Gastrocnemius medialis (tissue), 4 donors: ENCODE measurements around the gene WWOX. TPM values are rescaled to one million over a fixed set of nuclear protein-coding genes. Genes with fewer than 3 reads are reported as not detected.

Source experiments
- ATAC-seq, 2 donors: fragments of 150-250 bp; one replicate each; pipeline ENCODE4 v1.9.1; 2016
- DNase-seq, 2 donors: peaks; one replicate each; pipeline ENCODE4 v3.0.0-alpha.2; 2019
- H3K27ac ChIP-seq, 4 donors: fragments of 200-600 bp; sonication (generic); 1 replicate in 1 of 4; 2 replicates in 3 of 4; pipeline ENCODE4 v1.5.1; 2016 to 2018; ENCODE audit warnings: mild to moderate bottlenecking in 2 of 4, moderate library complexity in 1 of 4
- H3K27me3 ChIP-seq, 3 donors: fragments of 200-600 bp; sonication (generic) in 2 of 3; 1 replicate in 1 of 3; 2 replicates in 2 of 3; pipeline versions ENCODE4 v1.5.1 to v1.6.0; 2016 to 2019; ENCODE audit warnings: mild to moderate bottlenecking in 1 of 3, moderate library complexity in 1 of 3
- H3K36me3 ChIP-seq, 2 donors: fragments of 200-600 bp; sonication (generic) in 1 of 2; one replicate each; pipeline ENCODE4 v1.5.1; 2017 to 2018
- H3K4me1 ChIP-seq, 2 donors: fragments of 200-600 bp; sonication (generic) in 1 of 2; one replicate each; pipeline ENCODE4 v1.5.1; 2016 to 2017; ENCODE audit warnings: mild to moderate bottlenecking in 2 of 2
- H3K4me3 ChIP-seq, 4 donors: fragments of 200-600 bp; sonication (generic) in 3 of 4; 1 replicate in 1 of 4; 2 replicates in 3 of 4; pipeline ENCODE4 v1.5.1; 2016 to 2019; ENCODE audit warnings: mild to moderate bottlenecking in 2 of 4
- H3K9me3 ChIP-seq, 3 donors: fragments of 200-600 bp; sonication (generic) in 2 of 3; 1 replicate in 1 of 3; 2 replicates in 2 of 3; pipeline ENCODE4 v1.5.1; 2016 to 2019
- POLR2A ChIP-seq, 2 donors: fragments of 450-650 bp; IDR thresholded peaks; one replicate each; pipeline ENCODE4 v1.6.1; 2017; ENCODE audit warnings: antibody characterized with exemption in 2 of 2, mild to moderate bottlenecking in 2 of 2, moderate library complexity in 2 of 2
- in situ Hi-C, 4 donors: fragments of 200-750 bp; cut with MboI; loops; one replicate each; pipeline versions ENCODE4 v1.15.0 to v1.8.0; 2017; ENCODE audit warnings: low sequenced_read_pairs in 4 of 4
- intact Hi-C: fragments of 100-400 bp; cut with DNase I; formaldehyde crosslinking; loops from one replicate; pipeline ENCODE4 v1.15.1; 2023; ENCODE audit warnings: low total_unique reads
- total RNA-seq, 4 donors: library from RNA; depleted of rRNA; stranded (reverse); fragments of >200 nt; gene quantifications; one replicate each; pipeline versions ENCODE4 v1.1.0 to v1.2.3, GENCODE V29; 2016
- TF ChIP-seq, protein P1 (sequence below), 5 experiments: fragments of 450-650 bp in 3 of 5; fragments of 200-600 bp in 2 of 5; sonication (generic) in 2 of 5; IDR thresholded peaks in 4 of 5; conservative IDR thresholded peaks in 1 of 5; 1 replicate in 4 of 5; 2 replicates in 1 of 5; pipeline ENCODE4 v1.5.1; 2016 to 2019; ENCODE audit warnings: antibody characterized with exemption in 5 of 5, mild to moderate bottlenecking in 3 of 5, moderate library complexity in 3 of 5

Gene WWOX
- total RNA-seq, 4 donors from 2014 or later, result 3.3 to 13.0 (median 6.0) TPM

DNA sequence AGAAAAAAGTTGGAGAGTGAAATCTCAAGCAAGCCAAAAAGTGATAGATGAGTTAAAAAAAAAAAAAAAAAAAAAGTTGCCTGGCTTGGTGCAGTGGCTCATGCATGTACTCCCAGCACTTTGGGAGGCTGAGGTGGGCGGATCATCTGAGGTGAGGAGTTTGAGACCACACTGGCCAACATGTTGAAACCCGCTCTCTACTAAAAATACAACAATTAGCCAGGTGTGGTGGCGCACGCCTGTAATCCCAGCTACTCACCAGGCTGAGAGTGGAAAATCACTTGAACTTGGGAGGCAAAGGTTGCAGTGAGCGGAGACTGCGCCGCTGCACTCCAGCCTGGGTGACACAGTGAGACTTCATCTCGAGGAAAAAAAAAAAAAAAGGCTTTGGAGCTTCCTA is 668.8 kb downstream of the WWOX start:
- intact Hi-C loops (no loop called here), in situ Hi-C loops (loop anchor here in 2 of 4 donors (5.0 to 25.0 kb wide), 2 partner anchors 261 to 656 kb away; no protein-coding TSS in a partner anchor)
- DNase-seq, result no peak
- peaks cover 0 to 13% of the 10 kb centered on the region in 2 donors for H3K4me1 ChIP-seq
- no peaks in the 10 kb centered on the region for H3K9me3 ChIP-seq
- TF ChIP-seq, protein P1, sequence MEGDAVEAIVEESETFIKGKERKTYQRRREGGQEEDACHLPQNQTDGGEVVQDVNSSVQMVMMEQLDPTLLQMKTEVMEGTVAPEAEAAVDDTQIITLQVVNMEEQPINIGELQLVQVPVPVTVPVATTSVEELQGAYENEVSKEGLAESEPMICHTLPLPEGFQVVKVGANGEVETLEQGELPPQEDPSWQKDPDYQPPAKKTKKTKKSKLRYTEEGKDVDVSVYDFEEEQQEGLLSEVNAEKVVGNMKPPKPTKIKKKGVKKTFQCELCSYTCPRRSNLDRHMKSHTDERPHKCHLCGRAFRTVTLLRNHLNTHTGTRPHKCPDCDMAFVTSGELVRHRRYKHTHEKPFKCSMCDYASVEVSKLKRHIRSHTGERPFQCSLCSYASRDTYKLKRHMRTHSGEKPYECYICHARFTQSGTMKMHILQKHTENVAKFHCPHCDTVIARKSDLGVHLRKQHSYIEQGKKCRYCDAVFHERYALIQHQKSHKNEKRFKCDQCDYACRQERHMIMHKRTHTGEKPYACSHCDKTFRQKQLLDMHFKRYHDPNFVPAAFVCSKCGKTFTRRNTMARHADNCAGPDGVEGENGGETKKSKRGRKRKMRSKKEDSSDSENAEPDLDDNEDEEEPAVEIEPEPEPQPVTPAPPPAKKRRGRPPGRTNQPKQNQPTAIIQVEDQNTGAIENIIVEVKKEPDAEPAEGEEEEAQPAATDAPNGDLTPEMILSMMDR (IDR thresholded peaks at IDR 0.05 in 4 of 5, conservative IDR thresholded peaks at IDR 0.05 in 1 of 5), result no peak
- no peak for TF ChIP-seq POLR2A (IDR thresholded peaks at IDR 0.05)
- no peak for ATAC-seq
- H3K27me3 ChIP-seq, result no peaks in the 10 kb centered on the region
- H3K36me3 ChIP-seq, result no peaks in the 10 kb centered on the region
- H3K4me3 ChIP-seq, result no peak overlapping the region
- H3K27ac ChIP-seq, result no peak overlapping the region

DNA sequence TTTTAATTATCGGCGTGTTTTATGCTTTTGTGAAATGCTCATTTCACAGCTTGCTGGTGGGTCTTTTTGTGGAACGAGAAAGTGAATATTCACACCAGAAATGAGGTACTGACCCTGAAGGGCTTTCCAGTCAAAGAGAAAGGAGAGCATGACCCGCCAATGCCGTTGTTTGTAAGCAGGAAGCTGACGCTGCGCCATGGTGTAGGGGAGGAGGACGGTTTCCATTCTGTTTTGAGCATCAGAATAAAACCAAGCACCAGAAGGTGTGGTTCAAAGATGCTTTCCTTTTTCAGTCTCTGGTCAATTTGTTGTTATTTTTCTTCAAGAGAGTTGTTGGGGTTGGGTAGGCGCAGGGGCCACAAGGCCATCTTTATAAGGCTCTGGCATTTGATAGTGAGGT is 669.3 kb downstream of the WWOX start:
- H3K36me3 ChIP-seq, result no peaks in the 10 kb centered on the region
- TF ChIP-seq, protein P1 (IDR thresholded peaks at IDR 0.05 in 4 of 5, conservative IDR thresholded peaks at IDR 0.05 in 1 of 5), result no peak
- TF ChIP-seq POLR2A (IDR thresholded peaks at IDR 0.05), result no peak
- no peak overlapping the region for H3K27ac ChIP-seq
- H3K9me3 ChIP-seq, result no peaks in the 10 kb centered on the region
- DNase-seq (no peak), ATAC-seq (no peak)
- H3K27me3 ChIP-seq, result no peaks in the 10 kb centered on the region
- peaks cover 1 to 13% of the 10 kb centered on the region in 2 donors for H3K4me1 ChIP-seq
- H3K4me3 ChIP-seq, result no peak overlapping the region
- in situ Hi-C loops (loop anchor here in 2 of 4 donors (5.0 to 25.0 kb wide), 2 partner anchors 261 to 656 kb away; no protein-coding TSS in a partner anchor), intact Hi-C loops (no loop called here)

DNA sequence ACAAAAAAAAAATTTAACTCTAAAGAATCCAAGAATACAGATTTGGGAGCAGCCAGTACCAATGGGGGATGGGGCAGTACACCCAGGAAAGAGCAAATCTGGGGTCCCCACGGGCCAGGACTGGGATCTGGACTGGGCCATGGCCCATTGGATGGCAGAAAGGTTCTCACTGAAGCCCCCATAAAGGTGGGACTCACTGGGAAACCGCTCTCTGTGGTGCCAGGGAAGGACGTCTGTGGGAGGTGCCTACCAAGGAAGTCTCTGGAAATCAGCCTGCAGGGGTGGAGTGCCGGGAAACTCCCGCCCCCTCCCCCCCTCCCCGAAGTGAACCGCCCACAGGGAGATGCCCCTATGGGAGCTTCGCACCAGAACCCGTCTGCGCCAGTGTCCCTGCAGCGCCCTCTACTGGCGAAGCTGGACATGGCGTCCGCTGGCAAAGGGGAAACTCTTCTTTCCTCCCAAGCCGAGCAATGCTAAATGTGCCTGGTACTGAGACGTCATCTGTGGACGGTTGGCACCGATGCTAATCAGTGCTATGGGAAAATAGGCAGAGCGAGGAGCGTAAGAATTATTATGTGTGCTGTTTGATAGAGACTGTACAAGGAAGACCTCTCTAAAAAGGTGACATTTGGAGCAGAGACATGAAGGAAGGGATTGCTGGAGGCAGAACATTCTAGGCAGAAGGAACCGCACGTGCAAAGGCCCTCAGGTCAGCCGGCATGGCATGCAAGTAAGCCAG is 671.1 kb downstream of the WWOX start:
- in situ Hi-C loops (loop anchor here in 3 of 4 donors (5.0 to 25.0 kb wide), 3 partner anchors 263 to 658 kb away; no protein-coding TSS in a partner anchor), intact Hi-C loops (loop anchor here (1.0 to 10.0 kb wide), 2 partner anchors 146 to 267 kb away; no protein-coding TSS in a partner anchor)
- ATAC-seq, result peak; percentile 58 to 79
- Histone ChIP-seq H3K4me1 (peaks cover 3 to 13% of the 10 kb centered on the region in 2 donors), H3K27me3 (no peaks in the 10 kb centered on the region), H3K27ac (no peak overlapping the region), H3K9me3 (no peaks in the 10 kb centered on the region), H3K4me3 (no peak overlapping the region), H3K36me3 (no peaks in the 10 kb centered on the region)
- no peak for TF ChIP-seq POLR2A (IDR thresholded peaks at IDR 0.05)
- TF ChIP-seq, protein P1 (IDR thresholded peaks at IDR 0.05 in 4 of 5, conservative IDR thresholded peaks at IDR 0.05 in 1 of 5), result peak; percentile 66 to 93 (median 85)
- peak; percentile 33 to 58 for DNase-seq

GRCh38 chr16:78773291-78773702 is 673.8 kb downstream of the WWOX start:
- DNase-seq (no peak), ATAC-seq (no peak)
- in situ Hi-C loops (loop anchor here in 3 of 4 donors (5.0 to 25.0 kb wide), 3 partner anchors 266 to 661 kb away; no protein-coding TSS in a partner anchor), intact Hi-C loops (loop anchor here (10.0 kb wide), 1 partner anchor 148 kb away; no protein-coding TSS in a partner anchor)
- H3K4me1 ChIP-seq, result peaks cover 3 to 17% of the 10 kb centered on the region in 2 donors
- H3K27me3 ChIP-seq, result no peaks in the 10 kb centered on the region
- no peaks in the 10 kb centered on the region for H3K9me3 ChIP-seq
- H3K4me3 ChIP-seq, result no peak overlapping the region
- no peaks in the 10 kb centered on the region for H3K36me3 ChIP-seq
- no peak for TF ChIP-seq POLR2A (IDR thresholded peaks at IDR 0.05)
- TF ChIP-seq, protein P1 (IDR thresholded peaks at IDR 0.05 in 4 of 5, conservative IDR thresholded peaks at IDR 0.05 in 1 of 5), result no peak
- peak overlapping the region in 1 of 4 donors; percentile 1 for H3K27ac ChIP-seq
